GM21528 (cell line): ENCODE results near the gene FGD5.

Experiments
- ATAC-seq: cut with Tn5 transposase; IDR thresholded peaks from one replicate; pipeline ENCODE4 v1.9.1; 2021; ENCODE audit warnings: mild to moderate bottlenecking, moderate library complexity; ENCODE audit not compliant: unreplicated experiment, low FRiP score

Gene FGD5

GRCh38 chr3:14867936-14868570 is 49.3 kb downstream of the FGD5 start:
- no peak for ATAC-seq

GRCh38 chr3:14869917-14870782 is 51.4 kb downstream of the FGD5 start:
- ATAC-seq = no peak

GRCh38 chr3:14870783-14871060 is 52.0 kb downstream of the FGD5 start:
- no peak for ATAC-seq

- no peak for ATAC-seq
Observed at GRCh38 chr3:14871456-14872200, 52.9 kb downstream of the FGD5 start.

GRCh38 chr3:14872706-14873105 is 53.9 kb downstream of the FGD5 start:
- ATAC-seq = no peak

GRCh38 chr3:14874784-14875183 is 56.0 kb downstream of the FGD5 start:
- ATAC-seq = no peak

GRCh38 chr3:14875411-14876175 is 56.8 kb downstream of the FGD5 start:
- no peak for ATAC-seq

- ATAC-seq = no peak
Observed at GRCh38 chr3:14876921-14877333, 58.2 kb downstream of the FGD5 start.

- ATAC-seq = no peak
Observed at GRCh38 chr3:14877469-14877868, 58.7 kb downstream of the FGD5 start.

GRCh38 chr3:14879211-14879874 is 60.6 kb downstream of the FGD5 start:
- ATAC-seq = no peak

- no peak for ATAC-seq
Observed at GRCh38 chr3:14880447-14881106, 61.8 kb downstream of the FGD5 start.

- no peak for ATAC-seq
Observed at GRCh38 chr3:14883226-14883625, 64.5 kb downstream of the FGD5 start.

GRCh38 chr3:14884665-14885064 is 65.9 kb downstream of the FGD5 start:
- ATAC-seq = no peak

- ATAC-seq = no peak
Observed at GRCh38 chr3:14885307-14885706, 66.5 kb downstream of the FGD5 start.

- no peak for ATAC-seq
Observed at GRCh38 chr3:14886101-14886500, 67.3 kb downstream of the FGD5 start.

- no peak for ATAC-seq
Observed at GRCh38 chr3:14889205-14889604, 70.4 kb downstream of the FGD5 start.

- no peak for ATAC-seq
Observed at GRCh38 chr3:14889943-14890342, 71.2 kb downstream of the FGD5 start.

GRCh38 chr3:14890476-14890875 is 71.7 kb downstream of the FGD5 start:
- ATAC-seq = no peak
